ENCODE results near the gene ACTC1. TPM values are rescaled to one million over a fixed set of nuclear protein-coding genes. Genes with fewer than 3 reads are reported as not detected.

The ACTC1 gene
- total RNA-seq, 1 donor from 2014 or later: 1,126 TPM

GRCh38 chr15:34769711-34770110 lies 25.6 kb downstream of the ACTC1 start:
- peaks cover 0 to 5% (median 0%) of the 10 kb centered on the region in 3 donors for H3K4me1 ChIP-seq (ENCODE audit: control insufficient read depth in 3 of 3, insufficient read depth in 3 of 3, low read length in 3 of 3)
- H3K9me3 ChIP-seq (ENCODE audit: control insufficient read depth in 3 of 3, low read length in 3 of 3): no peaks in the 10 kb centered on the region
- H3K9ac ChIP-seq (ENCODE audit: low read depth in 1 of 3, low read length in 3 of 3): no peak overlapping the region
- H3K4me3 ChIP-seq (ENCODE audit: low read length in 3 of 3): peak overlapping the region in 1 of 3 donors; percentile 14
- H3K36me3 ChIP-seq (ENCODE audit: control insufficient read depth in 3 of 3, insufficient read depth in 3 of 3, low read length in 3 of 3): no peaks in the 10 kb centered on the region
- no peak overlapping the region for H3K27ac ChIP-seq (ENCODE audit: low read depth, low read length)
- peaks cover 0 to 4% (median 0%) of the 10 kb centered on the region in 3 donors for H3K27me3 ChIP-seq (ENCODE audit: control insufficient read depth in 3 of 3, insufficient read depth in 3 of 3, low read length in 3 of 3)

DNA sequence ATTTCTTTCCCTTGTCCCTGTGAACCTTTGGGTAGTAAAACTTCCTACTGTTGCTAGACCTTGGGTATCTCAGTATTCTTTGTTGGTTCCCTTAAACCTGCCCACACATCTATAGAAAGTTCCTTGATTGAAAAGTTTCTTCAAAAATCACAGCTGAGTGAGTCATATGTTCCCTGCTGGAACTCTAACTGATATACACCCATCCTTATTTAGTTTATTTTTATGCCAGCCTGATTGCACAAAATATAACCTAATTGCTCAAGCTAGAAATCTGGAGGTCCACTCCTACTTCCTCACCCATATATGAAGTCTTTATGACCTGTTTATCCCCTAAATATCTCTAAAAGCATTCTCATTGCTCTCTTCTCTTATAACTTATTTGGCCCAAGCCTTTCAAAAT lies 26.8 kb downstream of the ACTC1 start:
- Histone ChIP-seq H3K4me1 (ENCODE audit: control insufficient read depth in 3 of 3, insufficient read depth in 3 of 3, low read length in 3 of 3) (peaks cover 0 to 5% (median 0%) of the 10 kb centered on the region in 3 donors), H3K36me3 (ENCODE audit: control insufficient read depth in 3 of 3, insufficient read depth in 3 of 3, low read length in 3 of 3) (no peaks in the 10 kb centered on the region), H3K9me3 (ENCODE audit: control insufficient read depth in 3 of 3, low read length in 3 of 3) (no peaks in the 10 kb centered on the region), H3K27ac (ENCODE audit: low read depth, low read length) (no peak overlapping the region), H3K27me3 (ENCODE audit: control insufficient read depth in 3 of 3, insufficient read depth in 3 of 3, low read length in 3 of 3) (no peaks in the 10 kb centered on the region), H3K9ac (ENCODE audit: low read depth in 1 of 3, low read length in 3 of 3) (no peak overlapping the region), H3K4me3 (ENCODE audit: low read length in 3 of 3) (no peak overlapping the region)

- no peak overlapping the region for H3K27ac ChIP-seq (ENCODE audit: low read depth, low read length)
- no peak overlapping the region for H3K9ac ChIP-seq (ENCODE audit: low read depth in 1 of 3, low read length in 3 of 3)
- H3K36me3 ChIP-seq (ENCODE audit: control insufficient read depth in 3 of 3, insufficient read depth in 3 of 3, low read length in 3 of 3): no peaks in the 10 kb centered on the region
- no peaks in the 10 kb centered on the region for H3K27me3 ChIP-seq (ENCODE audit: control insufficient read depth in 3 of 3, insufficient read depth in 3 of 3, low read length in 3 of 3)
- no peaks in the 10 kb centered on the region for H3K9me3 ChIP-seq (ENCODE audit: control insufficient read depth in 3 of 3, low read length in 3 of 3)
- peaks cover 0 to 5% (median 0%) of the 10 kb centered on the region in 3 donors for H3K4me1 ChIP-seq (ENCODE audit: control insufficient read depth in 3 of 3, insufficient read depth in 3 of 3, low read length in 3 of 3)
- H3K4me3 ChIP-seq (ENCODE audit: low read length in 3 of 3): no peak overlapping the region
Observed at GRCh38 chr15:34765741-34766140, 29.6 kb downstream of the ACTC1 start.

DNA sequence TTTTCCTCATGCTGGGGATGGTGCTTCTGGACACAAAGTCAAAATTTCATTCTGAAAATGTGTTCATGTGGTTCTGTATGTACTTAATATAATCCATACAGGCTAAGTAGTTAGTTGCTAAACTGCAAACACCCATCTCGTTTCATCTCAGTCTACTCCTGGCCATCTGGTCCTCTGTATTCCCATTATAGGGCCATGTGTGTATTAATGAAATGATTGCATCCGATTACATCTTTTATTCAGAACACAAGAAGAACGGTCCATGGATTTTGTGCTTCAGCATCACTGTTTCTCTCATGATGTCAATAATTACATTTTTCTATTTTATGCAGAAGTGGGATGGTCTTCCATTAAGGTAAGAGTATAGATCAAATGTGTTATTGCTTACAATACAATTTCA lies 34.4 kb downstream of the ACTC1 start:
- no peaks in the 10 kb centered on the region for H3K36me3 ChIP-seq (ENCODE audit: control insufficient read depth in 3 of 3, insufficient read depth in 3 of 3, low read length in 3 of 3)
- no peaks in the 10 kb centered on the region for H3K4me1 ChIP-seq (ENCODE audit: control insufficient read depth in 3 of 3, insufficient read depth in 3 of 3, low read length in 3 of 3)
- H3K4me3 ChIP-seq (ENCODE audit: low read length in 3 of 3): no peak overlapping the region
- peaks cover 13 to 14% (median 13%) of the 10 kb centered on the region in 3 donors for H3K27me3 ChIP-seq (ENCODE audit: control insufficient read depth in 3 of 3, insufficient read depth in 3 of 3, low read length in 3 of 3)
- H3K9ac ChIP-seq (ENCODE audit: low read depth in 1 of 3, low read length in 3 of 3): no peak overlapping the region
- H3K27ac ChIP-seq (ENCODE audit: low read depth, low read length): no peak overlapping the region
- no peaks in the 10 kb centered on the region for H3K9me3 ChIP-seq (ENCODE audit: control insufficient read depth in 3 of 3, low read length in 3 of 3)

- H3K27ac ChIP-seq (ENCODE audit: low read depth, low read length): no peak overlapping the region
- no peak overlapping the region for H3K4me3 ChIP-seq (ENCODE audit: low read length in 3 of 3)
- no peaks in the 10 kb centered on the region for H3K4me1 ChIP-seq (ENCODE audit: control insufficient read depth in 3 of 3, insufficient read depth in 3 of 3, low read length in 3 of 3)
- H3K36me3 ChIP-seq (ENCODE audit: control insufficient read depth in 3 of 3, insufficient read depth in 3 of 3, low read length in 3 of 3): no peaks in the 10 kb centered on the region
- peaks cover 21 to 23% (median 22%) of the 10 kb centered on the region in 3 donors for H3K27me3 ChIP-seq (ENCODE audit: control insufficient read depth in 3 of 3, insufficient read depth in 3 of 3, low read length in 3 of 3)
- no peaks in the 10 kb centered on the region for H3K9me3 ChIP-seq (ENCODE audit: control insufficient read depth in 3 of 3, low read length in 3 of 3)
- H3K9ac ChIP-seq (ENCODE audit: low read depth in 1 of 3, low read length in 3 of 3): no peak overlapping the region
Observed at GRCh38 chr15:34759992-34760391, 35.4 kb downstream of the ACTC1 start.

GRCh38 chr15:34759347-34759746 lies 36.0 kb downstream of the ACTC1 start:
- H3K27me3 ChIP-seq (ENCODE audit: control insufficient read depth in 3 of 3, insufficient read depth in 3 of 3, low read length in 3 of 3): peaks cover 28 to 29% (median 29%) of the 10 kb centered on the region in 3 donors
- no peak overlapping the region for H3K4me3 ChIP-seq (ENCODE audit: low read length in 3 of 3)
- H3K4me1 ChIP-seq (ENCODE audit: control insufficient read depth in 3 of 3, insufficient read depth in 3 of 3, low read length in 3 of 3): peaks cover 0 to 3% (median 0%) of the 10 kb centered on the region in 3 donors
- H3K9ac ChIP-seq (ENCODE audit: low read depth in 1 of 3, low read length in 3 of 3): no peak overlapping the region
- H3K27ac ChIP-seq (ENCODE audit: low read depth, low read length): no peak overlapping the region
- H3K9me3 ChIP-seq (ENCODE audit: control insufficient read depth in 3 of 3, low read length in 3 of 3): no peaks in the 10 kb centered on the region
- no peaks in the 10 kb centered on the region for H3K36me3 ChIP-seq (ENCODE audit: control insufficient read depth in 3 of 3, insufficient read depth in 3 of 3, low read length in 3 of 3)

GRCh38 chr15:34757262-34757661 lies 38.1 kb downstream of the ACTC1 start:
- Histone ChIP-seq H3K9me3 (ENCODE audit: control insufficient read depth in 3 of 3, low read length in 3 of 3) (no peaks in the 10 kb centered on the region), H3K9ac (ENCODE audit: low read depth in 1 of 3, low read length in 3 of 3) (no peak overlapping the region), H3K36me3 (ENCODE audit: control insufficient read depth in 3 of 3, insufficient read depth in 3 of 3, low read length in 3 of 3) (no peaks in the 10 kb centered on the region), H3K4me1 (ENCODE audit: control insufficient read depth in 3 of 3, insufficient read depth in 3 of 3, low read length in 3 of 3) (peaks cover 0 to 3% (median 0%) of the 10 kb centered on the region in 3 donors), H3K27ac (ENCODE audit: low read depth, low read length) (no peak overlapping the region), H3K27me3 (ENCODE audit: control insufficient read depth in 3 of 3, insufficient read depth in 3 of 3, low read length in 3 of 3) (peaks cover 42 to 49% (median 46%) of the 10 kb centered on the region in 3 donors), H3K4me3 (ENCODE audit: low read length in 3 of 3) (no peak overlapping the region)

DNA sequence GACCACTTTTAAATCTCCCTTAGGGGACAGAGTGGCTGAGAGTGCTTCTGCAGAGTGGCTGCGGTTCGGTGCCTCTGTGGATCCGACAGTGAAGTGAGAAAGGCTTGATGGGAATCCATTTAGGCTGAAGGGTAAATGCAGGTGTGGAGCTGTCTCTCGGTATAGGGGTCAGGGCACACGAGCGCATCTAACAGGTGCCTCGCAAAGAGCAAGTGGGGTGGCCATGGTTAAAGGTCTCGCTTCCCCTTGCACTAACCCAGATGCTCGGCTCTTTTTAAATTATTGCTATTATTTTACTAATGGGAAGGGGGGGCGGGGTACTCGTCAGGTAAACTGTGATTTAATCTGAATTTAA lies 40.0 kb downstream of the ACTC1 start:
- H3K9ac ChIP-seq (ENCODE audit: low read depth in 1 of 3, low read length in 3 of 3): no peak overlapping the region
- H3K36me3 ChIP-seq (ENCODE audit: control insufficient read depth in 3 of 3, insufficient read depth in 3 of 3, low read length in 3 of 3): no peaks in the 10 kb centered on the region
- H3K27me3 ChIP-seq (ENCODE audit: control insufficient read depth in 3 of 3, insufficient read depth in 3 of 3, low read length in 3 of 3): peaks cover 42 to 51% (median 50%) of the 10 kb centered on the region in 3 donors
- H3K4me1 ChIP-seq (ENCODE audit: control insufficient read depth in 3 of 3, insufficient read depth in 3 of 3, low read length in 3 of 3): peaks cover 0 to 3% (median 0%) of the 10 kb centered on the region in 3 donors
- H3K27ac ChIP-seq (ENCODE audit: low read depth, low read length): no peak overlapping the region
- H3K4me3 ChIP-seq (ENCODE audit: low read length in 3 of 3): no peak overlapping the region
- H3K9me3 ChIP-seq (ENCODE audit: control insufficient read depth in 3 of 3, low read length in 3 of 3): no peaks in the 10 kb centered on the region

- Histone ChIP-seq H3K27me3 (ENCODE audit: control insufficient read depth in 3 of 3, insufficient read depth in 3 of 3, low read length in 3 of 3) (peaks cover 42 to 51% (median 50%) of the 10 kb centered on the region in 3 donors), H3K9me3 (ENCODE audit: control insufficient read depth in 3 of 3, low read length in 3 of 3) (no peaks in the 10 kb centered on the region), H3K9ac (ENCODE audit: low read depth in 1 of 3, low read length in 3 of 3) (peak within 1 kb of the TSS in 1 of 3 donors; percentile 17), H3K27ac (ENCODE audit: low read depth, low read length) (no peak within 1 kb of the TSS), H3K4me3 (ENCODE audit: low read length in 3 of 3) (peak within 1 kb of the TSS in 1 of 3 donors; percentile 41), H3K36me3 (ENCODE audit: control insufficient read depth in 3 of 3, insufficient read depth in 3 of 3, low read length in 3 of 3) (no peaks in the 10 kb centered on the region), H3K4me1 (ENCODE audit: control insufficient read depth in 3 of 3, insufficient read depth in 3 of 3, low read length in 3 of 3) (peaks cover 0 to 3% (median 0%) of the 10 kb centered on the region in 3 donors)
Observed at GRCh38 chr15:34754674-34755418, 40.5 kb downstream of the ACTC1 start, which contains the start of gene GJD2. Gene GJD2 (minus strand): TSS chr15:34754998. CDS start chr15:34754488, 510 bp downstream.

- H3K4me1 ChIP-seq (ENCODE audit: control insufficient read depth in 3 of 3, insufficient read depth in 3 of 3, low read length in 3 of 3): peaks cover 0 to 3% (median 0%) of the 10 kb centered on the region in 3 donors
- H3K9ac ChIP-seq (ENCODE audit: low read depth in 1 of 3, low read length in 3 of 3): no peak overlapping the region
- peaks cover 42 to 51% (median 50%) of the 10 kb centered on the region in 3 donors for H3K27me3 ChIP-seq (ENCODE audit: control insufficient read depth in 3 of 3, insufficient read depth in 3 of 3, low read length in 3 of 3)
- no peaks in the 10 kb centered on the region for H3K9me3 ChIP-seq (ENCODE audit: control insufficient read depth in 3 of 3, low read length in 3 of 3)
- no peaks in the 10 kb centered on the region for H3K36me3 ChIP-seq (ENCODE audit: control insufficient read depth in 3 of 3, insufficient read depth in 3 of 3, low read length in 3 of 3)
- no peak overlapping the region for H3K4me3 ChIP-seq (ENCODE audit: low read length in 3 of 3)
- no peak overlapping the region for H3K27ac ChIP-seq (ENCODE audit: low read depth, low read length)
Observed at GRCh38 chr15:34754171-34754601, 41.2 kb downstream of the ACTC1 start.

All from skeletal muscle tissue (tissue), 4 donors.